ENCODE measurements around the gene ENDOU.

DNA sequence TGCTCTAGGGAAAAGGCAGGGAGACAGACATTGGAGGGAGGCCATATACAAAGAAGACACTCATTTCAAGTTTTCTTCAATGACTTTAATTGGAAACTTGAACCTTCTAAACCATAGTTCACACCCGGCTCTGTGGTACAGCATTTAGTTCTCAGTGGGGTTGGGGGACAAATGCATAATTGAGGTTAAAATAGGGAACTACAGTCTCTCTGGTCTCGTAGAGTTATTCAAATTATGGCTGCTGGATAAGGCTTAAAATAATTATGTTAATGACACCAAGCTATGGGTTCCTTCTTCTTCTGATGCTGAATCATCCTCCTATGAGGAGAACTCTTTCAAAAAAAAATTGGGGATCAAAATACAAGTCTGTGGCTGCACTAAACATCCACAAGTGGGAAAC lies 15.6 kb downstream of the ENDOU start:
- TF ChIP-seq CTCF (IDR thresholded peaks at IDR 0.05): no peak
- no peak for TF ChIP-seq POLR2AphosphoS5 (IDR thresholded peaks at IDR 0.05)
- TF ChIP-seq EP300 (IDR thresholded peaks at IDR 0.05): no peak
- no peak for TF ChIP-seq POLR2A (IDR thresholded peaks at IDR 0.05)

Data from upper lobe of left lung (tissue), 4 donors.